Panc1 (cell line): ENCODE results near the gene SLC35E3.

Source experiments
- POLR2AphosphoS5 ChIP-seq: IDR thresholded peaks from 2 replicates; pipeline ENCODE4 v1.6.1; 2012; ENCODE audit warnings: mild to moderate bottlenecking, low read depth, low read length, moderate library complexity
- SIN3A ChIP-seq: IDR thresholded peaks from 2 replicates; pipeline ENCODE4 v1.6.1; 2012; ENCODE audit warnings: low read depth, mild to moderate bottlenecking, low read length, moderate library complexity, borderline replicate concordance; ENCODE audit not compliant: insufficient read depth
- TF ChIP-seq, protein P1 (sequence below): fragments of 450-650 bp; IDR thresholded peaks from 2 replicates; pipeline ENCODE4 v1.5.1; 2017; ENCODE audit warnings: mild to moderate bottlenecking
- TF ChIP-seq, protein P2 (sequence below), 2 experiments: IDR thresholded peaks; 2 replicates each; pipeline ENCODE4 v1.6.1; 2011 to 2012; ENCODE audit warnings: low read depth in 2 of 2, control low read depth in 1 of 2, low read length in 1 of 2, mild to moderate bottlenecking in 1 of 2, moderate library complexity in 1 of 2; ENCODE audit not compliant: insufficient read depth in 1 of 2

DNA sequence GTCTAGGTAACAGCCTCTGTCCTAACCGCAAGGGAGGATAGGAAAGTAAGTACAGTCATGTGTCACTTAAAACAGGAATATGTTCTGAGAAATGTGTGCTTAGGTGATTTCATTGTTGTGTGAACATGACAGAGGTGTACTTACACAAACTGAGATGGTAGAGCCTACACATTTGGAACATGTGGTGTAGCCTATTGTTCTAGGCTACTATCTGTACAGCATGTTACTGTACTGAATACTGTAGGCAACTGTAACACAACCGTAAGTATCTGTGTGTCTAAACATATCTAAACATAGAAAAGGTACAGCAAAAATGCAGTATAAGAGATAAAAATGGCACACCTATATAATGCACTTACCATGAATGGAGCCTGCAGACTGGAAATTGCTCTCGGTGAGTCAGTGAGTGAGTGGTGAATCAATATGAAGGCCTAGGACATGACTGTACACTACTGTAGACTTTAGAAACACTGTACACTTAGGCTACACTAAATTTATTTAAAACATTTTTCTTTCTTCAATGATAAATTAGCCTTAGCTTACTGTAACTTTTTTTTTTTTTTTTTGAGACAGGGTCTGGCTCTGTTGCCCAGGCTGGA lies 48.8 kb downstream of the SLC35E3 start:
- TF ChIP-seq, protein P1, sequence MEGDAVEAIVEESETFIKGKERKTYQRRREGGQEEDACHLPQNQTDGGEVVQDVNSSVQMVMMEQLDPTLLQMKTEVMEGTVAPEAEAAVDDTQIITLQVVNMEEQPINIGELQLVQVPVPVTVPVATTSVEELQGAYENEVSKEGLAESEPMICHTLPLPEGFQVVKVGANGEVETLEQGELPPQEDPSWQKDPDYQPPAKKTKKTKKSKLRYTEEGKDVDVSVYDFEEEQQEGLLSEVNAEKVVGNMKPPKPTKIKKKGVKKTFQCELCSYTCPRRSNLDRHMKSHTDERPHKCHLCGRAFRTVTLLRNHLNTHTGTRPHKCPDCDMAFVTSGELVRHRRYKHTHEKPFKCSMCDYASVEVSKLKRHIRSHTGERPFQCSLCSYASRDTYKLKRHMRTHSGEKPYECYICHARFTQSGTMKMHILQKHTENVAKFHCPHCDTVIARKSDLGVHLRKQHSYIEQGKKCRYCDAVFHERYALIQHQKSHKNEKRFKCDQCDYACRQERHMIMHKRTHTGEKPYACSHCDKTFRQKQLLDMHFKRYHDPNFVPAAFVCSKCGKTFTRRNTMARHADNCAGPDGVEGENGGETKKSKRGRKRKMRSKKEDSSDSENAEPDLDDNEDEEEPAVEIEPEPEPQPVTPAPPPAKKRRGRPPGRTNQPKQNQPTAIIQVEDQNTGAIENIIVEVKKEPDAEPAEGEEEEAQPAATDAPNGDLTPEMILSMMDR: no peak
- TF ChIP-seq, protein P2, sequence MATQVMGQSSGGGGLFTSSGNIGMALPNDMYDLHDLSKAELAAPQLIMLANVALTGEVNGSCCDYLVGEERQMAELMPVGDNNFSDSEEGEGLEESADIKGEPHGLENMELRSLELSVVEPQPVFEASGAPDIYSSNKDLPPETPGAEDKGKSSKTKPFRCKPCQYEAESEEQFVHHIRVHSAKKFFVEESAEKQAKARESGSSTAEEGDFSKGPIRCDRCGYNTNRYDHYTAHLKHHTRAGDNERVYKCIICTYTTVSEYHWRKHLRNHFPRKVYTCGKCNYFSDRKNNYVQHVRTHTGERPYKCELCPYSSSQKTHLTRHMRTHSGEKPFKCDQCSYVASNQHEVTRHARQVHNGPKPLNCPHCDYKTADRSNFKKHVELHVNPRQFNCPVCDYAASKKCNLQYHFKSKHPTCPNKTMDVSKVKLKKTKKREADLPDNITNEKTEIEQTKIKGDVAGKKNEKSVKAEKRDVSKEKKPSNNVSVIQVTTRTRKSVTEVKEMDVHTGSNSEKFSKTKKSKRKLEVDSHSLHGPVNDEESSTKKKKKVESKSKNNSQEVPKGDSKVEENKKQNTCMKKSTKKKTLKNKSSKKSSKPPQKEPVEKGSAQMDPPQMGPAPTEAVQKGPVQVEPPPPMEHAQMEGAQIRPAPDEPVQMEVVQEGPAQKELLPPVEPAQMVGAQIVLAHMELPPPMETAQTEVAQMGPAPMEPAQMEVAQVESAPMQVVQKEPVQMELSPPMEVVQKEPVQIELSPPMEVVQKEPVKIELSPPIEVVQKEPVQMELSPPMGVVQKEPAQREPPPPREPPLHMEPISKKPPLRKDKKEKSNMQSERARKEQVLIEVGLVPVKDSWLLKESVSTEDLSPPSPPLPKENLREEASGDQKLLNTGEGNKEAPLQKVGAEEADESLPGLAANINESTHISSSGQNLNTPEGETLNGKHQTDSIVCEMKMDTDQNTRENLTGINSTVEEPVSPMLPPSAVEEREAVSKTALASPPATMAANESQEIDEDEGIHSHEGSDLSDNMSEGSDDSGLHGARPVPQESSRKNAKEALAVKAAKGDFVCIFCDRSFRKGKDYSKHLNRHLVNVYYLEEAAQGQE (IDR thresholded peaks at IDR 0.05; ENCODE audit: insufficient read depth in 1 of 2, low read depth in 2 of 2, low read length in 1 of 2): no peak
- TF ChIP-seq POLR2AphosphoS5: no peak
- no peak for TF ChIP-seq SIN3A
